ENCODE measurements around the gene DGKG. TPM values are rescaled to one million over a fixed set of nuclear protein-coding genes. Genes with fewer than 3 reads are reported as not detected.

DGKG gene
- total RNA-seq, 1 experiment from 2014 or later, result 45.2 TPM

DNA sequence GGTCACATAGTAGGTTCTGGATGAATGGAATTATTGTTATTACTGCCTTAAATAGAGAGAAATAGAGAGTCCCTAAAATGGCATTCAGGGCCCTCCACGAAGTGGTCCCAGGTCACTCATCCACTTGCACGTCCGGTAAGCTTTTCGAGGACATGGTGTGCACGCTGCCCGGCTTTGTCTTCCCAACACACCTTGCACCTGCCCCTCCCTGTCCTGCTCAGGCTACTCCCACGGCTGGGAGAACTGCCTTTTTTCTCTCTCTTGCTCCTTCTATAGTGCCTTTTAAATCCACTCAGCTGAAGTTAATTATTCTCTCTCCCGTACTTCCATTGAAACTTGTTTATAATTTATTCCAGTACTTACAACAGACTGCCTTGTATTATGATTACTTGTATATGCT is 5.6 kb upstream of the DGKG start:
- Histone ChIP-seq H3K9me3 (ENCODE audit: low read depth, low read length, poor library complexity, severe bottlenecking) (no peaks in the 10 kb centered on the region), H3K4me3 (ENCODE audit: low read depth, low read length, poor library complexity, severe bottlenecking) (no peak overlapping the region), H3K4me1 (ENCODE audit: insufficient read depth, low read length, poor library complexity, severe bottlenecking) (no peaks in the 10 kb centered on the region), H3K36me3 (ENCODE audit: insufficient read depth, low read length, poor library complexity, severe bottlenecking) (no peaks in the 10 kb centered on the region), H3K27me3 (replicated peaks; ENCODE audit: insufficient read depth, low read depth, low read length, poor library complexity) (peaks cover 69% of the 10 kb centered on the region), H3K27ac (ENCODE audit: low read depth, low read length, poor library complexity, severe bottlenecking) (no peak overlapping the region)
- CTCF ChIA-PET, result no interaction called here
- DNase-seq (ENCODE audit: low spot score), result no peak
- POLR2A ChIA-PET (ENCODE audit: low non-redundant PET), result no interaction called here
- TF ChIP-seq EZH2 (IDR thresholded peaks at IDR 0.05; ENCODE audit: borderline replicate concordance, low read depth, low read length, poor library complexity, severe bottlenecking), result no peak
- TF ChIP-seq, protein P1, sequence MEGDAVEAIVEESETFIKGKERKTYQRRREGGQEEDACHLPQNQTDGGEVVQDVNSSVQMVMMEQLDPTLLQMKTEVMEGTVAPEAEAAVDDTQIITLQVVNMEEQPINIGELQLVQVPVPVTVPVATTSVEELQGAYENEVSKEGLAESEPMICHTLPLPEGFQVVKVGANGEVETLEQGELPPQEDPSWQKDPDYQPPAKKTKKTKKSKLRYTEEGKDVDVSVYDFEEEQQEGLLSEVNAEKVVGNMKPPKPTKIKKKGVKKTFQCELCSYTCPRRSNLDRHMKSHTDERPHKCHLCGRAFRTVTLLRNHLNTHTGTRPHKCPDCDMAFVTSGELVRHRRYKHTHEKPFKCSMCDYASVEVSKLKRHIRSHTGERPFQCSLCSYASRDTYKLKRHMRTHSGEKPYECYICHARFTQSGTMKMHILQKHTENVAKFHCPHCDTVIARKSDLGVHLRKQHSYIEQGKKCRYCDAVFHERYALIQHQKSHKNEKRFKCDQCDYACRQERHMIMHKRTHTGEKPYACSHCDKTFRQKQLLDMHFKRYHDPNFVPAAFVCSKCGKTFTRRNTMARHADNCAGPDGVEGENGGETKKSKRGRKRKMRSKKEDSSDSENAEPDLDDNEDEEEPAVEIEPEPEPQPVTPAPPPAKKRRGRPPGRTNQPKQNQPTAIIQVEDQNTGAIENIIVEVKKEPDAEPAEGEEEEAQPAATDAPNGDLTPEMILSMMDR (conservative IDR thresholded peaks at IDR 0.05; ENCODE audit: low read depth, low read length), result no peak
- intact Hi-C loops (cut with micrococcal nuclease; ENCODE audit: unreplicated experiment), result no loop called here
- BruUV-seq (replicated peaks), result no TSS peak

DNA sequence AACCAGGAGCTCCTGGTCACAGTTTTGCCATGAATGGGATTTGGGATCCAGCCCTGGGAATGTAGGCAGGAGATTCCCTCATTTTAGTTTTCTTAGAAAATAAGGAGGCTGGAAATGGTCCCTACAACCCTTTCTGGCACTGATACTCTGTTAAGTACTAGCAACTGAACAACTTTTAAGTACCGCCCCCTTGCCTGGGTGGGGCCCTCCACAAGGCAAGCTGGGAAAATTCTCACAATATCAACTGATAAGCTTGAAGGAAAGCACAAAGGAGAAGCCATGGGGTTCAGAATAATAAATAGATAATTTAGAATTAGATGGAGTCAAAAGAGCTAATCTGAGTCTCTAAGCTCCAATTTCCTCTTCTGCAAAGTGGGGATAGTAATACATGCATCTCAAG is 4.2 kb upstream of the DGKG start:
- POLR2A ChIA-PET (ENCODE audit: low non-redundant PET), result interaction anchor here (0.6 kb wide), 1 partner anchor 15 kb away, joined by 4 read pairs; no protein-coding TSS in a partner anchor
- TF ChIP-seq EZH2 (IDR thresholded peaks at IDR 0.05; ENCODE audit: borderline replicate concordance, low read depth, low read length, poor library complexity, severe bottlenecking), result no peak
- TF ChIP-seq, protein P1 (conservative IDR thresholded peaks at IDR 0.05; ENCODE audit: low read depth, low read length), result no peak

DNA sequence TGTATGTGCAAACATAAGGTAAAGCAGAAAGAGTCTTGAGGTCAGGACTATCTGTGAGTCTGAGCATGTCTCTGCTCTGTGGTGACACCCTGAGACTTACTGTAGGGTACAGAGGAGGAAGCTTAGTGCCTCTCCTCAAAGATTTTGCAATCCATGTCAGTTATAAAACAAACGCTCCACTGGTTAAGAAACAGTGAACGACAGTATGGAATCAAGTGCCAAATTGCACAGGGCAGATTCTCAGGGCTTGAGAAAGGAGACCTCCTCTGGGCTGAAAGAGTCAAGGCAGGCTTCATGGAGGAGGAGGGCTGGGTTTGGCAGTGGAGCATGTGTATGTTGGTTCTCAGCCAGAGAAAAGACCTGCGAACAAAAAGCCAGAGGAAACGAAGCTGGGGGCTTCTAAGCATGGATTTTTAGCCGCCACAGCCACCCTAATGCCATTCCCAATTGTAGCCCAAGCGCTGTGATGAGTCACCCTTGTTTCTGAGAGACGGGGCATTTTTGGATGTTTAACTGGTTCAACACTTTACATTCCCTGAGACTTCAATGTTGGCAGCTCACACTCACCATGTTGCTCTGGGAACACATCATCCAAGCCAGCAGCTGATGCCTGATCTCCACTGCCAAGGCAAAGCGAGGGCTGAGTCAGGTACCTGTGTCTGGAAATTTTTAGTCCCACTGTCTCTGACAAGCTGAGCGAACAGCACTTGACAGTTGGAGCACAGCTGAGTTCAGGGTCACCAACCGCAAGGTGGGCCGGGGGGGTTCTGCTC is 3.4 kb upstream of the DGKG start:
- DNase-seq (ENCODE audit: low spot score), result no peak
- Histone ChIP-seq H3K4me1 (ENCODE audit: insufficient read depth, low read length, poor library complexity, severe bottlenecking) (peaks cover 12% of the 10 kb centered on the region), H3K27ac (ENCODE audit: low read depth, low read length, poor library complexity, severe bottlenecking) (no peak overlapping the region), H3K9me3 (ENCODE audit: low read depth, low read length, poor library complexity, severe bottlenecking) (no peaks in the 10 kb centered on the region), H3K4me3 (ENCODE audit: low read depth, low read length, poor library complexity, severe bottlenecking) (no peak overlapping the region), H3K27me3 (replicated peaks; ENCODE audit: insufficient read depth, low read depth, low read length, poor library complexity) (peaks cover 89% of the 10 kb centered on the region), H3K36me3 (ENCODE audit: insufficient read depth, low read length, poor library complexity, severe bottlenecking) (no peaks in the 10 kb centered on the region)
- CTCF ChIA-PET, result interaction anchor here (0.7 kb wide), 1 partner anchor 175 kb away, joined by 4 read pairs; no protein-coding TSS in a partner anchor
- BruUV-seq (replicated peaks), result no TSS peak
- no peak for TF ChIP-seq EZH2 (IDR thresholded peaks at IDR 0.05; ENCODE audit: borderline replicate concordance, low read depth, low read length, poor library complexity, severe bottlenecking)
- TF ChIP-seq, protein P1 (conservative IDR thresholded peaks at IDR 0.05; ENCODE audit: low read depth, low read length), result no peak
- intact Hi-C loops (cut with micrococcal nuclease; ENCODE audit: unreplicated experiment), result no loop called here
- POLR2A ChIA-PET (ENCODE audit: low non-redundant PET), result interaction anchor here (0.6 kb wide), 1 partner anchor 15 kb away, joined by 4 read pairs; no protein-coding TSS in a partner anchor

More for the DNA sequence above, 4.2 kb upstream of the DGKG start:
- peaks cover 9% of the 10 kb centered on the region for H3K4me1 ChIP-seq (ENCODE audit: insufficient read depth, low read length, poor library complexity, severe bottlenecking)
- DNase-seq (ENCODE audit: low spot score), result no peak
- intact Hi-C loops (cut with micrococcal nuclease; ENCODE audit: unreplicated experiment), result no loop called here
- H3K4me3 ChIP-seq (ENCODE audit: low read depth, low read length, poor library complexity, severe bottlenecking), result no peak overlapping the region
- no peaks in the 10 kb centered on the region for H3K9me3 ChIP-seq (ENCODE audit: low read depth, low read length, poor library complexity, severe bottlenecking)
- CTCF ChIA-PET, result no interaction called here
- H3K27ac ChIP-seq (ENCODE audit: low read depth, low read length, poor library complexity, severe bottlenecking), result no peak overlapping the region
- no TSS peak for BruUV-seq (replicated peaks)
- peaks cover 83% of the 10 kb centered on the region for H3K27me3 ChIP-seq (replicated peaks; ENCODE audit: insufficient read depth, low read depth, low read length, poor library complexity)
- no peaks in the 10 kb centered on the region for H3K36me3 ChIP-seq (ENCODE audit: insufficient read depth, low read length, poor library complexity, severe bottlenecking)

Data from A673 (cell line).